ENCODE data around the gene UBR4.

The UBR4 gene

DNA sequence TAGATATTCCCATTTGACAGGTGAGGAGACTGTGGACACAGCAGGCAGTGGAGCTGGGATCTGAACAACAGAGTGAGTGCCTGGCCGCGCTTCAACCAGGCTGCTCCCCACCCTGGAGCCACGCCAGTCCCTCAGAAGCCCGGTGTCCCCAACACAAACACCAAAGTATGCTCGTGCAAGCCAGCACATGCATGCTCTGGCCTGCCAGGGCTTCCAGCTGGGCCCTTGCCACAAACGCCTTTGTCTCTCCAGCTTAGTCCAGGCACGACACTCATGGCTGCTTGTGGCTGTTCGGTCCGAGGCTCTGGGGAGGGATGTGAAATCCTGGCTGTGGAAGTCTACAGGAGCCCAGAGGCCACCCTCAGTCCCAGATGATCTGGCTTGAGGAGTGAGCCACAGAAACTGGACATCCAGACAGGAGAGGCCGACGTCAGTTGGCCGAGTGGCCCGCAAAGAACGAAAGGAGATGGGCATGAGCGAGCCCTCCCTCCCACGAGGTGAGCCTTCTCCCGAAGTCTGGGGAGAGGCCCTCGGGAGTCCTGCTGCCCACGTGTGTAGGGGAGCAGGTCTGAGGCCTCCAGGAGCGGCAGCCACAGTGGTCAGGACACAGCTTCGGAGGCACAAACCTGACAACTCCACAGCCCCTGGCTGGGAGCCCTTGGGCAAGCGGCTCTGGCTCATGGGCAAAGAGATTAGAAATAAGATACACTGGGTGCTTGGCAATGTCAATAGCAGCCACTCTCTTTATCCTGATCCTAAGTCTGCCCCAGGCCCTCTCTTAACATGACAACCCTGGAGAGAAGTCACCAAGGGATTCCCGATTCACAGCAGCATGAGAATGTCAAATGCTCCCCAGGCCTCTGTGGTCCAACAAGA, 136.5 kb downstream of the UBR4 start:
- DNase-seq (ENCODE audit: low read depth), result no peak
- H3K4me1 ChIP-seq (ENCODE audit: control insufficient read depth, insufficient read depth, low read length), result peaks cover 8% of the 10 kb centered on the region
- H3K9ac ChIP-seq (ENCODE audit: low read length), result no peak overlapping the region
- peaks cover 62% of the 10 kb centered on the region for H3K36me3 ChIP-seq (ENCODE audit: control insufficient read depth, insufficient read depth, low read length, severe bottlenecking)
- no peaks in the 10 kb centered on the region for H3K27me3 ChIP-seq (replicated peaks; ENCODE audit: control insufficient read depth, insufficient read depth, low read length)
- no peak overlapping the region for H3K4me3 ChIP-seq (ENCODE audit: low read length)
- no peaks in the 10 kb centered on the region for H3K9me3 ChIP-seq (ENCODE audit: control insufficient read depth, low read length)

DNA sequence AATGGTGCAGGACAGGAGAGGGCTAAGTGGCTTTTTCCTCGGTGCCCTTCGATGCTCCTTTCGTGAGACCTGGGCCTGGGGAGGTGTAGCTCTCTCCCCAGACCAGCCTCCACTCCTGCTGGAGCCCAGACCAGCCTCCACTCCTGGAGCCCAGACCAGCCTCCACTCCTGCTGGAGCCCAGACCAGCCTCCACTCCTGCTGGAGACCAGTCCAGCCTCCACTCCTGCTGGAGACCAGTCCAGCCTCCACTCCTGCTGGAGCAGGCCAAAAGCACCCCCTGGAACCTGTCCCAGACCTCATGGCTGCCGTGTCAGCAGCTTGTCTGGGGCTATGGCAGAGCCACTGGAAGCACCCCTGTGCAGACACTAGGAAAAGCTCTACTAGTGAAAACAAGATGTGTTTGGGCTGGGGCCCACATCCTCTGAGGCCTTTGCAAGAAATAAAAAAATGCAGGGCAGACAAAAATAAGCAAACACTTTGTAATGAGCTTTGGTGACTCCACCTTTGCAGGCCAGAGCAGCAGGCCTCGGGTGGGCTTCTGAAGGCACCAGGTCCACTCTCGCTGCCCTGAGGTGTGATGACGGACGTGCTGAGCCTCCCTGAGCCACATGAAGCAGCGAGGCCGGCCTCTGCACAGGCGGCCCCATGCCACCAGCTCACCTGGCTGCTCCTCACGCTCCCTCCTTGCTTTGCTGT, 137.6 kb downstream of the UBR4 start:
- Histone ChIP-seq H3K4me3 (ENCODE audit: low read length) (no peak overlapping the region), H3K4me1 (ENCODE audit: control insufficient read depth, insufficient read depth, low read length) (peaks cover 8% of the 10 kb centered on the region), H3K9me3 (ENCODE audit: control insufficient read depth, low read length) (no peaks in the 10 kb centered on the region), H3K9ac (ENCODE audit: low read length) (no peak overlapping the region), H3K27me3 (replicated peaks; ENCODE audit: control insufficient read depth, insufficient read depth, low read length) (no peaks in the 10 kb centered on the region), H3K36me3 (ENCODE audit: control insufficient read depth, insufficient read depth, low read length, severe bottlenecking) (peaks cover 51% of the 10 kb centered on the region)
- no peak for DNase-seq (ENCODE audit: low read depth)

DNA sequence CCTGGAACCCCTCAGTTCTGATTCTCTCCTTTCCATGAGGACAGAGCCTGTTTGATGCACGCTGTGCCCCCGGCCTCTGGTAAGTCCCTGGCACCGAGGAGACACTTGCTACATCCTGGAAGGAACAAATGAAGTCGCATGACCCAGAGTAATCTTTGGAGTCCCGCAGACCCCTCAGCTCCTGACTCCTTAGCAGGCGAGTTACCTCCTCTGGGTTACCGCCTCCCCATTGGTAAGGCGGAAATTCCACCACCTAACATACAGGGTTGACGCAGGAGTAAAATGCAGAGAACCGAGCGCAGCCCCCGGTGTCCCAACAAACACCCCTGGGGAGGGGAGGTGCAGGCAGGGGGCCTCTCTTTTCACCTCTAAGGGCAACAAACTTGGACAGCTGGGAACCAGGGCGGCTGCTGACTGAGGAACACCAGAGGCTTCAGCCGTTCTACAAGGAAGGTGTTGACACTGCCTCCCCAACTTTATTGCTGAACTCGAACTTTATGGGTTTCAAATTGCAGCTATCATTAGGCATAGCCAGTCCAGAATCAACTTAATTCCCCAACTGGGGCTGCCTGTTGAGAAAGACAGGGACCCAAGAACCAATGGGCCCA, 138.3 kb downstream of the UBR4 start:
- Histone ChIP-seq H3K4me3 (ENCODE audit: low read length) (no peak overlapping the region), H3K9me3 (ENCODE audit: control insufficient read depth, low read length) (no peaks in the 10 kb centered on the region), H3K9ac (ENCODE audit: low read length) (no peak overlapping the region), H3K36me3 (ENCODE audit: control insufficient read depth, insufficient read depth, low read length, severe bottlenecking) (peaks cover 44% of the 10 kb centered on the region), H3K4me1 (ENCODE audit: control insufficient read depth, insufficient read depth, low read length) (peaks cover 8% of the 10 kb centered on the region), H3K27me3 (replicated peaks; ENCODE audit: control insufficient read depth, insufficient read depth, low read length) (no peaks in the 10 kb centered on the region)
- no peak for DNase-seq (ENCODE audit: low read depth)

GRCh38 chr1:19070891-19071621, 139.0 kb downstream of the UBR4 start:
- Histone ChIP-seq H3K27me3 (replicated peaks; ENCODE audit: control insufficient read depth, insufficient read depth, low read length) (no peaks in the 10 kb centered on the region), H3K9ac (ENCODE audit: low read length) (no peak overlapping the region), H3K9me3 (ENCODE audit: control insufficient read depth, low read length) (no peaks in the 10 kb centered on the region), H3K4me3 (ENCODE audit: low read length) (no peak overlapping the region), H3K4me1 (ENCODE audit: control insufficient read depth, insufficient read depth, low read length) (peaks cover 8% of the 10 kb centered on the region), H3K36me3 (ENCODE audit: control insufficient read depth, insufficient read depth, low read length, severe bottlenecking) (peaks cover 37% of the 10 kb centered on the region)
- no peak for DNase-seq (ENCODE audit: low read depth)

DNA sequence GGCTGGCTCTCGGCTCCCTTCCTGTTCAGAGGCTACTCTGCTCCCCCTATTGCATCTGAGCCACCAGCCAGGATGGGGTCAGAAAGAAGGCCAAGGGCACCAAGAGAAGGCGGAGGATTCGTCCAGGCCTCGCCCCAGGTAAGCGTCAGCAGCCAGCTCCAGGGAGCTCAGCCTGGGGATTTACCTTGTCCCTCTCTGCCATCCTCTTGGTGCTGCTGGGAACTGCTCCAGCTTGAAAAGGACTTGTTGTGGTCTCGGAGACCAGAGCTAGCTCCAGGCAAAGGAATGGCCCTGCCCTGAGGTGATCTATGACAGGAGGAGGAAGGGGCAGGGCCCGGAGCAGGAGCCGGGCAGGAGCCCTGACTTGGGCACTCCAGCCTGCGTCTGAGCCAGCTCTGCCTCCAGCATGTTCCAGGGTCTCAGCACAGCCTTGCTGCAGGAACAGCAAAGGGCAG, 139.8 kb downstream of the UBR4 start:
- H3K36me3 ChIP-seq (ENCODE audit: control insufficient read depth, insufficient read depth, low read length, severe bottlenecking), result peaks cover 29% of the 10 kb centered on the region
- no peak for DNase-seq (ENCODE audit: low read depth)

GRCh38 chr1:19068639-19069276, 141.3 kb downstream of the UBR4 start:
- DNase-seq (ENCODE audit: low read depth), result no peak

More for the DNA sequence above, 139.8 kb downstream of the UBR4 start:
- no peaks in the 10 kb centered on the region for H3K9me3 ChIP-seq (ENCODE audit: control insufficient read depth, low read length)
- H3K4me1 ChIP-seq (ENCODE audit: control insufficient read depth, insufficient read depth, low read length), result peaks cover 5% of the 10 kb centered on the region
- no peak overlapping the region for H3K9ac ChIP-seq (ENCODE audit: low read length)
- no peak overlapping the region for H3K4me3 ChIP-seq (ENCODE audit: low read length)
- peaks cover 6% of the 10 kb centered on the region for H3K27me3 ChIP-seq (replicated peaks; ENCODE audit: control insufficient read depth, insufficient read depth, low read length)

GRCh38 chr1:19067912-19068638, 142.0 kb downstream of the UBR4 start:
- no peak overlapping the region for H3K9ac ChIP-seq (ENCODE audit: low read length)
- DNase-seq (ENCODE audit: low read depth), result no peak
- H3K4me3 ChIP-seq (ENCODE audit: low read length), result no peak overlapping the region
- no peaks in the 10 kb centered on the region for H3K9me3 ChIP-seq (ENCODE audit: control insufficient read depth, low read length)
- no peaks in the 10 kb centered on the region for H3K4me1 ChIP-seq (ENCODE audit: control insufficient read depth, insufficient read depth, low read length)
- H3K27me3 ChIP-seq (replicated peaks; ENCODE audit: control insufficient read depth, insufficient read depth, low read length), result peaks cover 8% of the 10 kb centered on the region
- peaks cover 7% of the 10 kb centered on the region for H3K36me3 ChIP-seq (ENCODE audit: control insufficient read depth, insufficient read depth, low read length, severe bottlenecking)

More at GRCh38 chr1:19068639-19069276, 141.3 kb downstream of the UBR4 start:
- H3K9me3 ChIP-seq (ENCODE audit: control insufficient read depth, low read length), result no peaks in the 10 kb centered on the region
- no peak overlapping the region for H3K9ac ChIP-seq (ENCODE audit: low read length)
- peaks cover 14% of the 10 kb centered on the region for H3K36me3 ChIP-seq (ENCODE audit: control insufficient read depth, insufficient read depth, low read length, severe bottlenecking)
- H3K4me3 ChIP-seq (ENCODE audit: low read length), result no peak overlapping the region
- H3K27me3 ChIP-seq (replicated peaks; ENCODE audit: control insufficient read depth, insufficient read depth, low read length), result peaks cover 8% of the 10 kb centered on the region
- H3K4me1 ChIP-seq (ENCODE audit: control insufficient read depth, insufficient read depth, low read length), result no peaks in the 10 kb centered on the region

DNA sequence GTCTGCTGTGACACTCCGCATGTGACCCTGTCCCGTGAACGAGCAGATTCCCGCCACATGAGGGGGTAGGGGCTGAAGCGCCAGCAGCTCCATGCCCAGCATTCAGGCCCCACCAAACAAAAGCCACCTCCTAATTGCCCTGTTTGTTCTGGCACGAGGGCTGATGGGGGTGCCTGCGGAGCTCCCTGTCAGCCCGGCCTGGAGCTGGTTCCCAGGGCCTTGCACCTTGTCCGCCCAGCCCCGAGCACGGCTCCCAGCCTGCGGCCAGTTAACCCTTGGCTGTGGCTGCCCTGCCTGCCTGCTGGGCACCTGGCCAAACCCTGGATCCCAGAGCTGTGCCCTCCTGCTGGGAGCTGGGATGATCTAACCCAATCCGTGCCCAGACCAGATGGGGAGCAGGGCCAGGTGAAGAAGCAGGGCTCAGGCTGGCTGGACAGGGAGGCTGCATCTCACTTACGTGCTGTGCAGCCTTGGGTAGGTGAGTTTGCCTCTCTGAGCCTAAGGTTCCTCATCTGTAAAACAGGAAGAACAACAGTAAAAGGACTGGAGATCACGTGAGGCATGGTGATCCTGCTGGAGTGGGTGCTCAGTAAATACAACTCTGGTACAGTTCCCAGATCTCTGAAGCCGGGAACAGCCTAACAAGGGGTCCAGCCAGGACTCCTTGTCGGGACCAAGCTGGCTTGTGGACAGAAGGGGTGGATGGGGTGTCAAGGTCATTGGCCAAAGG, 142.7 kb downstream of the UBR4 start:
- Histone ChIP-seq H3K27me3 (replicated peaks; ENCODE audit: control insufficient read depth, insufficient read depth, low read length) (peaks cover 8% of the 10 kb centered on the region), H3K36me3 (ENCODE audit: control insufficient read depth, insufficient read depth, low read length, severe bottlenecking) (peaks cover under 1% of the 10 kb centered on the region), H3K9ac (ENCODE audit: low read length) (no peak overlapping the region), H3K4me1 (ENCODE audit: control insufficient read depth, insufficient read depth, low read length) (no peaks in the 10 kb centered on the region), H3K9me3 (ENCODE audit: control insufficient read depth, low read length) (no peaks in the 10 kb centered on the region), H3K4me3 (ENCODE audit: low read length) (no peak overlapping the region)
- DNase-seq (ENCODE audit: low read depth), result no peak

DNA sequence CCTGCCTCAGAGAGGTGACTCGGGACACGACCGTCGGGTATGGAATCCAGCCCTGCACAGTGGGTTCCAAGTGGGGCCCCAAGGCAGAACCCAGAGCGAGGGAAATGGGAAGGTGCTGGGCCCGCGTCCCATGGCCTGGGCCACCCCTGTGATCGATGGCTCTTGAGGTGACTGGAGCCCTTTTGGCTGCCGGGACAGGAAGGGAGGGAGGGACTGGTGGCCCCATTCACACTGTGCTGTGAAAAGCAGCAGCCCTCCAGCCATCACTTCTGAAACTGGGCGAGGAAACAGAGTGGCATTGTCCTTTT, 143.2 kb downstream of the UBR4 start:
- H3K9me3 ChIP-seq (ENCODE audit: control insufficient read depth, low read length), result no peaks in the 10 kb centered on the region
- no peak overlapping the region for H3K4me3 ChIP-seq (ENCODE audit: low read length)
- H3K27me3 ChIP-seq (replicated peaks; ENCODE audit: control insufficient read depth, insufficient read depth, low read length), result peaks cover 8% of the 10 kb centered on the region
- no peaks in the 10 kb centered on the region for H3K36me3 ChIP-seq (ENCODE audit: control insufficient read depth, insufficient read depth, low read length, severe bottlenecking)
- no peak overlapping the region for H3K9ac ChIP-seq (ENCODE audit: low read length)
- H3K4me1 ChIP-seq (ENCODE audit: control insufficient read depth, insufficient read depth, low read length), result no peaks in the 10 kb centered on the region
- DNase-seq (ENCODE audit: low read depth), result no peak

All from adipocyte (in vitro differentiated cells).